IPS-NIHi7 (cell line): Measurements from ENCODE around the gene DAB1.

Source experiments
- DNase-seq: peaks from one replicate; pipeline ENCODE4 v3.0.0; 2012; ENCODE audit warnings: mixed read lengths; ENCODE audit errors: extremely low spot score

Gene DAB1

GRCh38 chr1:57164584-57164983 lies 259.3 kb downstream of the DAB1 start:
- no peak for DNase-seq

GRCh38 chr1:57163789-57164188 lies 260.1 kb downstream of the DAB1 start:
- DNase-seq = no peak

GRCh38 chr1:57163325-57163724 lies 260.5 kb downstream of the DAB1 start:
- DNase-seq = peak; percentile 37

- DNase-seq = no peak
These were observed 261.1 kb downstream of the DAB1 start for GRCh38 chr1:57162607-57163261.

GRCh38 chr1:57160594-57160993 lies 263.3 kb downstream of the DAB1 start:
- no peak for DNase-seq

- DNase-seq = no peak
These were observed 265.3 kb downstream of the DAB1 start for GRCh38 chr1:57158604-57158998.

- no peak for DNase-seq
These were observed 265.8 kb downstream of the DAB1 start for GRCh38 chr1:57157818-57158603.

- DNase-seq = no peak
These were observed 267.0 kb downstream of the DAB1 start for GRCh38 chr1:57156907-57157306.

GRCh38 chr1:57146100-57146499 lies 277.8 kb downstream of the DAB1 start:
- no peak for DNase-seq

- DNase-seq = no peak
These were observed 280.9 kb downstream of the DAB1 start for GRCh38 chr1:57142999-57143398.

GRCh38 chr1:57142169-57142568 lies 281.7 kb downstream of the DAB1 start:
- DNase-seq = no peak

- DNase-seq = no peak
These were observed 285.3 kb downstream of the DAB1 start for GRCh38 chr1:57138432-57139078.

- DNase-seq = no peak
These were observed 285.9 kb downstream of the DAB1 start for GRCh38 chr1:57137980-57138379.

- no peak for DNase-seq
These were observed 289.1 kb downstream of the DAB1 start for GRCh38 chr1:57134803-57135202.

- DNase-seq = no peak
These were observed 290.2 kb downstream of the DAB1 start for GRCh38 chr1:57133686-57134085.

- no peak for DNase-seq
These were observed 290.8 kb downstream of the DAB1 start for GRCh38 chr1:57132993-57133622.

GRCh38 chr1:57131701-57132394 lies 292.0 kb downstream of the DAB1 start:
- DNase-seq = no peak

- no peak for DNase-seq
These were observed 292.6 kb downstream of the DAB1 start for GRCh38 chr1:57131257-57131656.

GRCh38 chr1:57129865-57130264 lies 294.0 kb downstream of the DAB1 start:
- no peak for DNase-seq

GRCh38 chr1:57127976-57128375 lies 295.9 kb downstream of the DAB1 start:
- DNase-seq = no peak

- no peak for DNase-seq
These were observed 299.0 kb downstream of the DAB1 start for GRCh38 chr1:57124768-57125446.
